NCI-H1436 (cell line): Measurements from ENCODE around the gene P2RY6.
"Not testable (repeated sequence)": the region's sequence is repeated elsewhere in the genome, so short reads cannot be mapped to it uniquely, and the experiment has no call there.

Experiments
- DNase-seq: peaks from one replicate; lab custom pipeline; 2025; lab: John Stamatoyannopoulos, UW

Gene P2RY6, protein sequence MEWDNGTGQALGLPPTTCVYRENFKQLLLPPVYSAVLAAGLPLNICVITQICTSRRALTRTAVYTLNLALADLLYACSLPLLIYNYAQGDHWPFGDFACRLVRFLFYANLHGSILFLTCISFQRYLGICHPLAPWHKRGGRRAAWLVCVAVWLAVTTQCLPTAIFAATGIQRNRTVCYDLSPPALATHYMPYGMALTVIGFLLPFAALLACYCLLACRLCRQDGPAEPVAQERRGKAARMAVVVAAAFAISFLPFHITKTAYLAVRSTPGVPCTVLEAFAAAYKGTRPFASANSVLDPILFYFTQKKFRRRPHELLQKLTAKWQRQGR

DNA sequence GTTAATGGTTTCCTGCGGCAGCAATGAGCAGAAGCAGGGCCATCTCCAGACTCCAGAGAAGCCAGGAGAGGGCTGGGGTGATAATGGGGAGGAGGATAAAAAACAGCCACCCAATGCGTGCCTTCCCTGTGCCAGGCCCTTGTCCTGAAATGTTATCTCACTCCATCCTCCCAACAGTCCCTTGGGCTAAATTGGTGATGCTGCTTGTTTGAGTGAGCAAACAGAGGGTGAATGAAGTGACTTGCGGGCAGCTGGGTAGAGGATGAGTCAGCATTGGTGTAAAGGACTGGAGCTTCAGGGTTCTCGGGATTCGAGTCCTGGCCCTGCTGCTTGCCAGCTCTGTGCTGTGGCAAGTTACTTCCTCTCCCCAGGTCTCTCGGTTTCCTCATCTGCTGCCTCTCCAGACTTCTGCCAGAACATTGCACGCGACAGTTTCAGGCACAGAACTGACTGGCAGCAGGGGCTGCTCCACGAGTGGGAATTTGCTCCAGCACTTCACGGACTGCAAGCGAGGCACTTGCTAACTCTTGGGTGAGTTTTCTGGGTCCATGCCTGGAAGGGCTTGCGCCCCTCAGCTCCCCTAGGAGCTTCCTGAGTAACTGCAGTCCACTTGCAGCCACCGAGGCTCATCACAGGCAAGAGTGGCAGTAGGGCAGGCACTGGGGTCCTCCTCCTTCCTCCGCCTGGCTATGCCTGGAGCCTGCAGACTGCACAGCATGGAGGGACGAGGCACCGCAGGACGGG lies at the start of gene P2RY6:
TSS of gene P2RY6 (plus strand) at position 403 of the 744 bp plus-strand sequence. CDS start 24,181 bp downstream, outside the sequence.
- DNase-seq, result no peak

- no peak for DNase-seq
Observed at GRCh38 chr11:73223998-73224730, 48.0 kb upstream of the P2RY6 start.

GRCh38 chr11:73225001-73225686 lies 47.0 kb upstream of the P2RY6 start:
- DNase-seq, result no peak

GRCh38 chr11:73225851-73226250 lies 46.3 kb upstream of the P2RY6 start:
- no peak for DNase-seq

DNA sequence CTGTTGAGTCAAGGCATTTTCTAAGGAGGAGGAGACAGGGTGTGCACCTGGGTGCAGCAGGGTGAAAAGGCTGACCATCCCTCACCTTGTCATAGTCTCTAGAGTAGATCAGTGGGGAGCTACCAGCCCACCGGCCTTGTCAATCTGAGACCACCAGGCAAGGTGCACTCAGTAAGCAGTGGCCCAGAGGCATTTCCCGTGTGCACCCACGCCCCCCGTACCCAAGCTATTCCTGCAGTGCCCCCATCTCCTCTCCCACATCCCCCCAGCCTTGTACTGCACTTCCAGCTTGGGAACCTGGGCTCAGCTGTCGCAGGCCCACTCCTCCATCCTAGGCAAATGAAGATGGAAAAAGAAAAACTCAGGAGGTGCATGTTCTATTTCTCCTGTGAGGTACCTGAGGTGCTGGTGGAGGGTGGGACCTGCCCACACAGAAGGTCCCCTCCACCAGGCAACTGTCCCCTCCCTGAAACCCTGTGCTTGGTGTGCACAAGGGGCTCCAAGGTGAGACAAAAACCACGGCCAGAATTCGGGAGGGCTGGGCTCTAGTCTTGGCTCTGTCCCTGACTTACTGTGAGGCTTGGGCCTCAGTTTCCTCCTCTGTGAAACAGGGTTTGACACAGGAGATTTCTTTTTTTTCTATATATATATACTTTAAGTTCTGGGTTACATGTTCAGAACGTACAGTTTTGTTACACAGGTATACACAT lies 45.7 kb upstream of the P2RY6 start:
- DNase-seq, result no peak

DNA sequence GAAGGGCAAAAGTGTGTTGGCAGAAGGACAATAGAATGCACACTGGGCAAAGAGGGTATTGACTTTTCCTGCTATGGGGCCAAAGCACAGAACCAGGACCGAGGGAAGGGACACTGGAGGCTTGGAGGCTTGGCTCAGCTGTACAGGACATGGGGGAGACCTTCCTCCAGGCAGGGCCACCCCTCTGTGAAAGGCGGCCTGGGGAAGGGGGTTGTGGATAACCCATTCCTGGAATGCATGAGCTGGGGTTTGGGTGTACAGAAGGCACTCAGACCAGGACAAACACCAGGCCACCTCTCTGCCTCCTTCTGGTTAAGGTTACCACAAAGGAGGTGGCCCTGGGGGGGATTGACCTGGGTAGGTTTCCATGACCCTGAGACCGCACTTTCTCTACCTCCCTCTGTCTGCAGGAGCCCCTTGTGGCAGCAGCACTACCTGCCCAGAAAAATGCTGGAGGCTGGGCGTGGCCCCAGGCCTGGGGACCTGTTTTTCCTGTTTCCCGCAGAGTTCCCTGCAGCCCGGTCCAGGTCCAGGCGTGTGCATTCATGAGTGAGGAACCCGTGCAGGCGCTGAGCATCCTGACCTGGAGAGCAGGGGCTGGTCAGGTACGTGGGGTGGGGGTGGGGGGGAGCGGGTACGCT lies 44.4 kb upstream of the P2RY6 start:
- no peak for DNase-seq

- DNase-seq, result no peak
Observed at GRCh38 chr11:73228268-73229134, 43.6 kb upstream of the P2RY6 start.

DNA sequence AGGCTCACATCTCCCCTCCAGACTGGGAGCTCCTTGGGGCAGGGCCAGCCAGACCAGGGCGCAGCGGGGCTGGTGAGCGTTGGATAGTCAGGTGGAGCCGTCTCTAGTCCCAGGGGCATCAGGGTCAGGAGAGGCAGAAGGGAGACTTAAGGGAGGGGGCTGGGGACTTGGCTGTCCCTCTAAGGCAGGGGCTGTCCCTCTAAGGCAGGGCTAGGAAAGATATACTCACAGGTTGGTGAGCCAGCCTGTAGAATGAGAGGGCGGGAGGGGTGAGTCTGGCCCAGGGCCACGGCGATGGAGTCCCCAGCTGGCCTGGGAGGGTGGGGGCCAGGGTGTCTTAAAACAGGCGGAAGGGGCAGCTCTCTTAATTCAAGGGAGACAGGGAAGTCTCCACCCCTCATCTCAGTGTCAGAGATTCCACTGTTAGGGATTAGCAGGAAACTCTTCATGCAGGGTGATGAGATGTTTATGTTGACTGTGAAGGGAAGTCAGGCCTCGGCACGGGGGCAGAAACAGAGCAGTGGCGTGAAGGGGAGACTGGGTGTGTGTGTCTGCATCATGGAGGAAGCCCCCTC lies 42.7 kb upstream of the P2RY6 start:
- DNase-seq, result no peak

DNA sequence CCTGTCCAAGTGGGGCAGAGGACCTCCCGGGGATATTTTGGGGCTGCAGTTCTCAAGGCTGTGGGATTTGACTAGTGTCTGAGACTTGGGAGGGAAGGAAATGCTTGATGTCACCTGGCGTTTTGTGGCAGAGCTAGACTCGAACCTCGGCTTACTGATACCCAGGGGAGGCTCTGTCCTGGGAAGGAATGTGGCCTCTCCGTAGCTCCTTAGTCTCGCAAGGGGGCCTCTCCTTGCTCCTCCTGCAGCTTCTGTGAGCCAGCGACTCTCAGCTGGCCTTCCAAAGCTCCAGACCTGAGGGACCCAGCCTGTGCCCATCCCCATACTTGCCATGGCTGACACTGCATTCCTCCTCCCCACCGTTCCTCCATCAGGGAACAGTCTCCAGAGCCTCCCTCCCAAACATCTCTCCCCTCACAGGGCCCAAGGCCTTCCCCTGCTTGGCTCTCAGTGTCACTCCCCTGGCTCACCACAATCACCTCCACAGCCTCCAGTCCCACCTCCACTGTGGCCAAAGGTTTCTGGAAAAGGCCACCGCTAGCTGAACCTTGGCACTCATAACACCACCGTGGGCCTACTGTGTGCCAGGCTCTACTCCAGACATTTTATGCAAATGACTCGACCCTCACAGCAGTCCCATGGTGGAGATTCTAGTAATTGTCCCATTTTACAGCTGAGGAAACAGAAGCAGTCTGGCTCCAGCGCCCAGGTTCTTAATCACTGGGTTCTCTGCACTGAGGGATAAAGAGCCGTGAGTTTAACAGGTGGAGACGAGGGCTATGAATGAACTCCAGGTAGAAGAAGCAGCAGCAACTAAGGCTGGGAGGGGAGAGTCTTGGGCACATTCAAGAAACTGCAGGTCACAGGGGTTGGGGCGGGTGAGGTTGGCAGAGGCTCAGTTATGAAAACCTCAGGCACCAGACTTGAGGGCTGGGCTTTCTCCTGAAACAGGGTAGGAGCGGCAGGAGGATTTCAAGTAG lies 42.0 kb upstream of the P2RY6 start:
- no peak for DNase-seq

GRCh38 chr11:73230931-73231330 lies 41.2 kb upstream of the P2RY6 start:
- no peak for DNase-seq

DNA sequence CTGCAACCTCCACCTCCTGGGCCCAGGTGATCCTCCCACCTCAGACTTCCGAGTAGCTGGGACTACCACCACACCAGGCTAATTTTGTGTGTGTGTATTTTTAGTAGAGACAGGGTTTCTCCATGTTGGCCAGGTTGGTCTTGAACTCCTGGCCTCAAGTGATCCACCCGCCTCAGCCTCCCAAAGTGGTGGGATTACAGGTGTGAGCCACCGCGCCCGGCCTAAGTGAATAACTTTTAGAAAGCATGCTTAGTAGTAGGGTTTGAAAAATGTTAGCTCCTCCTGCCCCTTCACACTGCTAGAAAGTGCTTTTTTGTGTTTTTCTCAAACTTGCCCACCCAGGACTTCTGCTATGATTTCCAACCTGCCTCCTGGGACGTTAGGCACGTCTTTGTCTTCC lies 39.7 kb upstream of the P2RY6 start:
- DNase-seq, result not testable (repeated sequence)

GRCh38 chr11:73233211-73233610 lies 38.9 kb upstream of the P2RY6 start:
- no peak for DNase-seq

- no peak for DNase-seq
Observed at GRCh38 chr11:73233692-73234470, 38.3 kb upstream of the P2RY6 start.

- DNase-seq, result no peak
Observed at GRCh38 chr11:73234471-73235181, 37.5 kb upstream of the P2RY6 start.

DNA sequence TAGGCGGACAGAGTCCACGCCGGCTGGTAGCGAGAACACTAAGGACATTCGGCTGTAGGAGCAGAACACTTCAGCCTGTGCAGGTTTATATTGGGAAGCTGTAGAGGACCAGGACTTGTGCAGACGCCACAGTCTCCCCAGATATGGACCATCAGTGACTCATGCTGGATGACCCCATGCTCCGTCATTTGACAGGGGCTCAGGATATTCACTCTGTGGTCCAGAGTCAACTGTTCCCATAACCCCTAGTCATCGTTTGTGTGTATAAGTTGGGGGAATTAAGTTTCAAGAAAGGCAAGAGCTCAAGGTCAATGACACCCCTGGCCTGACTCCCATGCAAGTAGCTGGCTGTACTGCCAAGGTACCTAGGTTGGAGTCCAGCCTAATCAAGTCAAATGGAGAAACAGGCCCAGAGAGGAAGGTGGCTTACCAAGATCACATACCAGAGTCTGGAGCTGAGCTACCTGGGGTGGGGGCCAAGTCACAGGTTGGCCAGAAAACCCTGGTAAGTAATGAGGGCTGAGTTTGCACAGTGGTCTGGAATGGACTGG lies 36.8 kb upstream of the P2RY6 start:
- no peak for DNase-seq

GRCh38 chr11:73236205-73236765 lies 35.9 kb upstream of the P2RY6 start:
- no peak for DNase-seq
